Hepatocyte (in vitro differentiated cells): ENCODE data around the gene RPE.

Experiments used
- CTCF ChIP-seq: fragments of 200-600 bp; sonication (generic); IDR thresholded peaks from 2 replicates; pipeline ENCODE4 v1.5.1; 2016; ENCODE audit warnings: antibody characterized with exemption, mild to moderate bottlenecking; ENCODE audit not compliant: poor library complexity
- EZH2 ChIP-seq: fragments of 200-600 bp; sonication (generic); IDR thresholded peaks from 2 replicates; pipeline ENCODE4 v1.6.1; 2016; ENCODE audit warnings: antibody characterized with exemption, mild to moderate bottlenecking, borderline replicate concordance
- EZH2phosphoT487 ChIP-seq: fragments of 200-600 bp; sonication (generic); IDR thresholded peaks from one replicate; pipeline ENCODE4 v1.6.1; 2018; ENCODE audit warnings: antibody characterized with exemption, mild to moderate bottlenecking, low read depth, moderate library complexity; ENCODE audit not compliant: unreplicated experiment, severe bottlenecking

- no peak for TF ChIP-seq CTCF
- TF ChIP-seq EZH2phosphoT487: no peak
- no peak for TF ChIP-seq EZH2
Measured at GRCh38 chr2:210002158-210003157, at the start of gene RPE.
